RPMI8226 (cell line): ENCODE results near the gene BTRC.
"Not testable (repeated sequence)": the region's sequence is repeated elsewhere in the genome, so short reads cannot be mapped to it uniquely, and the experiment has no call there.

Experiments
- DNase-seq: peaks from one replicate; pipeline ENCODE4 v3.0.0-alpha.2; 2015

Gene BTRC

GRCh38 chr10:101353692-101354327 is at the start of gene BTRC:
Gene BTRC (plus strand): TSS chr10:101354165. CDS start chr10:101354181, 16 bp downstream.
- DNase-seq = peak; percentile 95

DNA sequence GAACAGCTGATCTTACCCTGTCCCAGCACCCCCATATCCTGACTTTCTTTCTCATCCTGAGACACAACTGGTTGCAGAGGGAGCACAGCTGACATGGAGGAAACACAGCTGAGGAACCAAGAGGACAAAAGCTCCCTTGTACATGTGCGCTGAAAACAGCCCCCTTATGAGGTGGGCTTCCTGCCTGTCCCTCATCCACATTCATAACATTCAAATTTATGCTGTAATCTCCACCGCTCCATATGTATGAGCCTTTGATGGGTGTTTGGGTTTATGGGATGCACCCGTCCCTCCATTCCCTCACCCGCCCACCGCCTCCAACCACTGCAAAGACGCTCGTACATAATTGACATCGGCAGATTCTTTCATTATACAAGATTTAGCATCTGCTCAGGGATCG is 49.6 kb upstream of the BTRC start:
- DNase-seq = no peak

DNA sequence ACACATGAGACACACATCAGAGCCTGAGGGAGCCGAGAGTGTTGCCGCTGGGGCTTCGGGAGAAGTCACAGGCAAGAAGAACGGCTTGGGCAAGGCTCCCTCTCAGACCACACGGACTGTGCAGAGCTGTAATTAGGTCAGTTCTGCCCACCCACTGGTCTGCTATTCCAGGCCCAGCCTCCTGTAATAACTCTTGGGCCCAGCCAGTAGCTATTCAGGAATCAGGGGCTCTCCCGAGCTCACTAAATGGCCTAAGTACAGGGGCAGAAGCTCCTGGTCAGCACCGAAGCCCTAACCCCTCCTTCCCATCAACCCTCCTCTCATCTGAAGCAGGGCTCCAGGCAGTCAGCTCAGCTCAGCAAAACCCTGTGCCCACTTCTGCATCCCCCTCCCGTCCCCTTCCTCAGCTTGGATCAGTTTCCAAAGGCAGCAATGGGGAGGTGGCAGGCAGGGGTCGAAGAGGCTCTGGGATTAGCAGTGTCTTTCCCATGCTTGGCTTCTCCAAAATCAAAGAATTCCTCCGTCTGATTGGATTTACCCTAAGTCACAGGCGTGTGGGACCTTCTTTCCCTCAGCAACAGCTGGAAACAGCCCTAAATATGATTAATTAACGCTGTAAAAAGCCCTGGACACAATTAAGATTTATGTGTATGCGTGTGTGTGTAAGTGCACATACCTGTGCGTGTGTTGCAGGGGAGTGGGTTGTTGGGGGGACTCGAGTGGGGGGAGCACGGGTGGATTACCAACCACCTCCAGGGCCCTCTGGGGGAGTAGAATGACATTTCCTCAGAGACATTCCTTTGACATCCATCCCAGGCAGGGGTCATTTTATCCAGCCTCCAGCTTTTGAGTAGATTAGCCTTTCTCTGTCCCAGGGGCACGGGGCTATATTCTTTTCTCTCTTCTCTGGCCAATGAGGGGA is 48.4 kb upstream of the BTRC start:
- no peak for DNase-seq

GRCh38 chr10:101308051-101308450 is 45.9 kb upstream of the BTRC start:
- no peak for DNase-seq

- DNase-seq = no peak
Observed at GRCh38 chr10:101310529-101311184, 43.3 kb upstream of the BTRC start.

GRCh38 chr10:101311185-101312066 is 42.5 kb upstream of the BTRC start:
- no peak for DNase-seq

DNA sequence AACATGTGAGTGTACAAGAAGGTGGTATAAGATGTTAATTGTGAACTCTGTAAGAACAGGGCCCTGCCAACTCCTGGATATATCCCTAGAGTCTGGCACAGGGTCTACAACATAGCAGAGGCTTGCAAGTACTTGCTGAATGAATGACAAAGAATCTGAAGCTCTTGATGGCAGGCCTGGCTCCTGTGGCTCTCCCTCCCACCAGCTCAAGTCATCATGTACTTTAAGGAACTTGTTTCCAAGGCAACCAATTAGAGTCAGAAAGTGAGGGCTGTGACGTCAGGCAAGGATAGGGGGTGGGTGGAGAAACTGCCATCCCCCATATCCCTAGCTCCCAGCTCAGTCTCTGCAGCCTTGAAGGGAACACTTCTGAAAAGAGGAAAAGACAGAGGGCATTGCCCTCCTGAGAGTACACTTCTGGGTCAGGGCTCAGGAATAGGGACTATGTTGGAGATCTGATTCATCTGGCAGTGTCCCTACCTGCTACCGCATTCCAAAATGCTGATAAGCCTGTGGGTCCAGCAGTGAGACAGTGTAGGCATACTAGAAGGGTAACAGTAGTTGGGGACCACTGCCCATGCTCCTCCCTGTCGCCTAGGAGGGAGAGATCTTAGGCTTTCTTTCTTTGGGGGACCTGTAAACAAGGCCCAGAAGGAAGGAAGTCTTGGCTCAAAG is 34.6 kb upstream of the BTRC start:
- no peak for DNase-seq

- DNase-seq = no peak
Observed at GRCh38 chr10:101321073-101321472, 32.9 kb upstream of the BTRC start.

DNA sequence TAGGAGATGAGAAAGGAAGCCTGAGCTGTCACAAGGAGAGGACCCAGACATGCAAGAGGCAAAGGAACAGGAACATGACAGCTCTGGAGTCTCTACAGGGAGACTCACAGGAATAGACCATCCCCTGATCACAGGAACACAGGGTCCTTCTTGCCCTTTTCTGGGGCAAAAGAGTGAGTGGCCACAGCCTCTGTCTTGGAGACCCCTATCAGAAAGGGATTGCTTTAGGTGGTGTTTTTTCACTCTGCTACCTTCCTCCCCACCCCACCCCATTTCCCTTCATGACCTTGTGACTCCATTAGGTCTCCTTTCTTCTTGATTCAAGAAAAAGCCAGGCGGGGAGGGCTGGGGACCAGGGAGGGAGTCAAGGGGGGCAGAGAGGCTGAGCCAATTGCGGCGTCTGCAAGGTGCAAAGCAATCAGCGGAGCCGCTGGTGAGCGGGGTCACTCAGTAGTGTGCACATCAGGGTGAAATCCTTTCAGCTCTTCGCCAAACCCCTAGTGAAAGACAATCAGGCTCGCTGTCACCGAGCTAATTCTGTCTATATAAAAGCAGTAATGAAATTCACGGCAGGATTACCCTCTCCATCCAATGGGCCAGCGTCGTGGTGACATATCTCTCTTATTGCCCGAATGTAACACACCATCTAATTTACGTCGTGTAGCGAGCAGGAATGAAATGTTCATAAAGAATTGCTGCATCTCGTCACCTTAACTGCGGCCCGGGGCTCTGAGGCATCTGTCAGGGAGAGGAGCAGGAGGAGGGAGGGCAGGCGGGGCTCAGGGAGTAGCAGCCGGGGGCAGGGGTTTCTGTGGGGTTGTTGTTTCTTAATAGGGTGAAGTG is 31.5 kb upstream of the BTRC start:
- no peak for DNase-seq

DNA sequence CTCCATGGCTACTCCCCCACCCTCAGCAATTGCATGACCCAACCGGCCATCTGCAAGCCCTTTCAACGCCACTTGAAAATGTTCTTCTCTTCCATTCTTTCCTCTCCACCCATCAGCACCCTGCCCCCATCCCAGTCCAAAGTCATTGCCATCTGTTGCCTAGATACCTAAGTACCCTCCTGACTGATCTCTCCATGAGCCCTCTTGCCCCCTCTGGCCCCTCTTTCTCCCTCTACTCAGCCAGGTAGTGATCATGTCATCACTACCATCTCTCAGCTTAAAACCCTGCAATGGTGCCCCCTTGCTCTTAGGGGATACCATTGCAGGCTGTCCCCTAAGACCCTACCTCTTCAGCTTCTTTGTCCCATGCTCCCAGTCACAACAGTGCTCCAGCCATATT is 30.5 kb upstream of the BTRC start:
- DNase-seq = no peak

DNA sequence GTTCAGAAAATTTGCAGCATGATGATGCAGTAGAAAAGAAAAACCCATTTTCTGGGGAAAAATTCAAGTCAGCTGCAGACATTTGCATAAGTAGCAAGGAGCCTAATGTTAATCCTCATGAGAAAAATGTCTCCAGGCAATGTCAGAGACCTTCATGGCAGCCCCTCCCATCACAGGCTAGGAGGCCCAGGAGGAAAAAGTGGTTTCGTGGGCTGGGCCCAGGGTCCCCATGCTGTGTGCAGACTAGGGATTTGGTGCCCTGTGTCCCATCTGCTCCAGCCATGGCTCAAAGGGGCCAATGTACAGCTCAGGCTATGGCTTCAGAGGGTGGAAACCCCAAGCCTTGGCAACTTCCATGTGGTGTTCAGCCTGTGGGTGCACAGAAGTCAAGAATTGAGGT is 26.5 kb upstream of the BTRC start:
- not testable (repeated sequence) for DNase-seq

DNA sequence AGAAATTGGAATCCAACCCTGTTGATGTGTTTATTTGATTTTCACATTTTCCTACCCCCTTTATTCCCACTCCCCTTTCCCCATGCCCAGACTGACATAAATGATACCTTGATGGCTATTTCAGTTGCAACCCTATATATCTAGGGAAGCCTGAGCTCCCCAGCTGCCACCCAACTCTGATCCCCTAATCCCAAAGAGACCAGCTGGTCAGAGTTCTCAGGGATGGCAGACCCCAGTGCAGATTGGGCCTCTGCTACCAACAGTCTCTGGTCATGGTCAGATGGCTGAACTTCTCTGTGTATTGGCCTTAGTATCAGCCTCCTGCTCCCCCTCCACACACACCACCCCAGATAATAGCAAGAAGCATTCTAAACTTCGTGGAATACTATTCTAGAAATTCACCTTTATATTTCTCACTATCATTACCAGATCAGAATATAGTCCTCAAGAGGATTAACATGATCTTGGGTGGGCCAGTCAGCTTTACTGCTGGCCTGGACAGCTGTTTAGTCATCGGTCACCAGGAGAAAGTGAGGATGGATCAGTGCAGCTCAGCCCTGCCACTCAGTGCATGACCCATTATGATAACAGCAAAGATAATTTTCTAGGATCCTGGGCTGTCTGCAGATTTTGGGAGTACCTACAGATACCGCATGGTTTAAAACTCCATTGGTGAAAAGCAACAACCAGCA is 24.5 kb upstream of the BTRC start:
- no peak for DNase-seq

DNA sequence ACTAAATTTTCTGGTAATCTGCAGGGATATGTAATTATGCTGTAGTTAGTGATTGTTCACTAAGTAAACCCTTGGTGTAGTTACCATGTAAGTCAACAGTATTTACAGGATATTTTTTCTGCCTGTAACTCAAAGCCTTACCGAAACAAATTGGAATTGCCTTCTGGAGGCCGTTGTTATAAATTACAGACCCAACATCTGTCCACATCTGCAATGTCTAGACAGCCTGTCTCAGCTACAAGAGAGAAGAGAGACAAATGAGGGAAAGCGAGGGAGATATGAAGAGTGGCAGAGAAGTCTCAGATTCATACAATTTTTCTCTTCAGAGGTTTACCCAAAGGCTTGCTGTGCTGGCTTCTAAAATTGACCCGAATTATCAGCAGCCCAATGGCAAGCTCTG is 23.7 kb upstream of the BTRC start:
- no peak for DNase-seq

GRCh38 chr10:101330631-101331225 is 23.2 kb upstream of the BTRC start:
- DNase-seq = no peak

- no peak for DNase-seq
Observed at GRCh38 chr10:101331956-101332355, 22.0 kb upstream of the BTRC start.

DNA sequence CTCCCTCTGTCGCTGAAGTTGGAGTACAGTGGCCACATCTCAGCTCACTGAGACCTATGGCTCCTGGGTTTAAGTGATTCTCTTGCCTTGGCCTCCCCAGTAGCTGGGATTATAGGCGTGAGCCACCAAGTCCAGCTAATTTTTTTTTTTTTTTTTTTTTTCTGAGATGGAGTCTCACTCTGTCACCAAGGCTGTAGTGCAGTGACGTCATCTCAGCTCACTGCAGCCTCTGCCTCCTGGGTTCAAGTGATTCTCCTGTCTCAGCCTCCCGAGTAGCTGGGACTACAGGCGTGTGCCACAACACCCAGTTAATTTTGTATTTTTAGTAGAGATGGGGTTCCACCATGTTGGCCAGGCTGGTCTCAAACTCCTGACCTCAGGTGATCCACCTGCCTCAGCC is 19.7 kb upstream of the BTRC start:
- not testable (repeated sequence) for DNase-seq

GRCh38 chr10:101336382-101336781 is 17.6 kb upstream of the BTRC start:
- DNase-seq = no peak

DNA sequence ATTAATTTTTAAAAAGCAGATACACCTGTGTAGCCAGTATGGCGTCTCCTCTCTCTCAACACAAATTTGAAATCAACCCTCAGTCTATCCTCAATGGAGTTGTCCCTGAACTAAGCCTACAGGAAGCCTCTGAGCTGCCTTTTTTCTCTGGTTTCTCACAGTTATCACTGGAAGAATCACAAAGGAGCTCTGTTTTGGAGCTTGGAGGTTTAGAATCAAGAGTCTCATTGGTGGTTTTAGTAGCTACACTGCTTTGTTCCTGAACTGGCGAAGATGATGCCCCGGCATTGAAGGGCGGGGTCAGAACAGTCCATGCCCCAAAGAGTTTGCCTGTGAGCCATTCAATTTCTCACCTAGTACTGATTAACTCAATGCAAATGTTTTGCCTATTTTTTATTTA is 16.1 kb upstream of the BTRC start:
- DNase-seq = no peak

GRCh38 chr10:101341438-101341837 is 12.5 kb upstream of the BTRC start:
- DNase-seq = no peak

GRCh38 chr10:101346177-101346576 is 7.8 kb upstream of the BTRC start:
- no peak for DNase-seq
